MM.1S (cell line): ENCODE data around the gene MICU1.

Source experiments
- CTCF ChIP-seq: fragments of 300-600 bp; sonication (generic); IDR thresholded peaks from 2 replicates; pipeline ENCODE4 v1.5.1; 2016; ENCODE audit warnings: antibody characterized with exemption, low read length, mixed read lengths
- EZH2 ChIP-seq: fragments of 300-600 bp; sonication (generic); optimal IDR thresholded peaks from 2 replicates; pipeline ENCODE3; 2017; ENCODE audit warnings: low read depth, mild to moderate bottlenecking, antibody characterized with exemption, low read length, mixed read lengths

- TF ChIP-seq CTCF (no peak), EZH2 (no peak)
Observed at GRCh38 chr10:72349438-72349837, 276.4 kb downstream of the MICU1 start.
